ENCODE measurements around the gene CHRM3. TPM values are rescaled to one million over a fixed set of nuclear protein-coding genes. Genes with fewer than 3 reads are reported as not detected.

Gene CHRM3
- total RNA-seq: 0.13 and 3.8 TPM in 2 replicates

GRCh38 chr1:239386453-239387303 is at the start of gene CHRM3:
Gene CHRM3, plus strand, starts transcription at chr1:239386568. Its CDS starts 520,884 bp downstream, at chr1:239907452.

